Subcutaneous adipose tissue (tissue), 4 donors: Measurements from ENCODE around the gene MYH4. TPM values are rescaled to one million over a fixed set of nuclear protein-coding genes. Genes with fewer than 3 reads are reported as not detected.

Experiments
- total RNA-seq, 4 donors: library from RNA; depleted of rRNA; stranded (reverse); fragments of >200 nt; gene quantifications; one replicate each; pipeline ENCODE4 v1.1.0, GENCODE V29; 2016
- TF ChIP-seq, protein P1 (sequence below): fragments of 450-650 bp; IDR thresholded peaks from one replicate; pipeline ENCODE4 v1.5.1; 2016; ENCODE audit warnings: low read depth, mild to moderate bottlenecking, control low read depth, antibody characterized with exemption, moderate library complexity

Gene MYH4
- not detected for total RNA-seq

DNA sequence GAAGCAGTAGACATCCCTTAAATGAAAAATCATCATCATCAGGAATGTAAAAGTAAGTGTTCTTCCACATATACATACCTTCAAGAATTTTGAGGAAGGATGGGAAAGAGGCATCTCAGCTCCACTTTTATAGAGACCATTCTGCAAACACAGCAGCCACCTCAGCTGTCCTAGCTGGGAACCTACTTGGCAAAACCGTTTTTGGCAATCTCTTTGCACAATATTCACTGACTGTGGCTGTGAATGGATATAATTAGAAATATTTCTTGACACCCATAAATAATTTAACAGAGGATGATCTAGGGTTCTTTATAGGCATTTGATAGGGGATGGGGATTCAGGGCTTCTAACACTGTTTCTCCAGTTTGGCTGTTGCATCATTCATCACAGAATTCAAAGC, at the start of gene MYH4:
Gene MYH4, minus strand, starts transcription at position 101 of the 400 bp plus-strand sequence. CDS start 2,814 bp downstream, outside the sequence.
- TF ChIP-seq, protein P1, sequence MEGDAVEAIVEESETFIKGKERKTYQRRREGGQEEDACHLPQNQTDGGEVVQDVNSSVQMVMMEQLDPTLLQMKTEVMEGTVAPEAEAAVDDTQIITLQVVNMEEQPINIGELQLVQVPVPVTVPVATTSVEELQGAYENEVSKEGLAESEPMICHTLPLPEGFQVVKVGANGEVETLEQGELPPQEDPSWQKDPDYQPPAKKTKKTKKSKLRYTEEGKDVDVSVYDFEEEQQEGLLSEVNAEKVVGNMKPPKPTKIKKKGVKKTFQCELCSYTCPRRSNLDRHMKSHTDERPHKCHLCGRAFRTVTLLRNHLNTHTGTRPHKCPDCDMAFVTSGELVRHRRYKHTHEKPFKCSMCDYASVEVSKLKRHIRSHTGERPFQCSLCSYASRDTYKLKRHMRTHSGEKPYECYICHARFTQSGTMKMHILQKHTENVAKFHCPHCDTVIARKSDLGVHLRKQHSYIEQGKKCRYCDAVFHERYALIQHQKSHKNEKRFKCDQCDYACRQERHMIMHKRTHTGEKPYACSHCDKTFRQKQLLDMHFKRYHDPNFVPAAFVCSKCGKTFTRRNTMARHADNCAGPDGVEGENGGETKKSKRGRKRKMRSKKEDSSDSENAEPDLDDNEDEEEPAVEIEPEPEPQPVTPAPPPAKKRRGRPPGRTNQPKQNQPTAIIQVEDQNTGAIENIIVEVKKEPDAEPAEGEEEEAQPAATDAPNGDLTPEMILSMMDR, result no peak

DNA sequence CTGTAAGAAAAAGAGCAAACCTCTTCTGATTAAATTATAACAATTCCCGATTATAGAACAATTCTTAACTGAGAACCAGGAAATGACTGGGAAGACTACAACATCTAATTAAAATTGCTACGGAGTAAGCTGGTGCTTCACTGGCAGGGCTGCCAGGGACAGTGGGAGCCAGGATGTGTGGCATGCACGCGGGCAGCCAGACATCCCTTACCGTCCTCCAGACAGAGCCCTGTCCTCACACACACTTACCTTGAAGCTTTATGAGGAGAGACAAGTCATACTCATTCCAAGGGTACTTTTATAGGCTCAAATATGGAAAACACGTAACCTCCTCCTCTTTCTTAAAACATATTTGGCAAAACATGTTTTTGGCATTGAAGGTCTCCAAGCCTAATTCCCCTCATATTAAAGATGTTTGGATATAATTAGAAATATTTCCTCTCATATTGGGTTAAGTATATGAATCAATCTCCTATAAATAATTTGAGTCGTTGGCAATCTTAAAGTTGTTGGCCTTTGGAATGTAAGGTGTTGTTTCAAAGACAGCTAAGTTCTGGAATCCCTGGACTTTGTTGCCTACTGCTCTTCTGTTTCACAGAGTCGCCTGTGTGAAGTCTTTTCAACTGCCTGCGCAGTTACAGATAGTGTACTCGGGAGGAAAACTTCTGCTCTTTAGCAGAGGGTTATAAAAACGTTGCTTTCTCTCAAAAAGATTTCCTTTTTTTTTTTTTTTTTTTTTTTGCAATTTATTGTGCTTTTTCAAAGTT, 49.1 kb upstream of the MYH4 start, which contains the start of gene MYH1:
Gene MYH1, minus strand, starts transcription at position 272 of the 767 bp plus-strand sequence. CDS start 1,900 bp downstream, outside the sequence.
- TF ChIP-seq, protein P1, result no peak

DNA sequence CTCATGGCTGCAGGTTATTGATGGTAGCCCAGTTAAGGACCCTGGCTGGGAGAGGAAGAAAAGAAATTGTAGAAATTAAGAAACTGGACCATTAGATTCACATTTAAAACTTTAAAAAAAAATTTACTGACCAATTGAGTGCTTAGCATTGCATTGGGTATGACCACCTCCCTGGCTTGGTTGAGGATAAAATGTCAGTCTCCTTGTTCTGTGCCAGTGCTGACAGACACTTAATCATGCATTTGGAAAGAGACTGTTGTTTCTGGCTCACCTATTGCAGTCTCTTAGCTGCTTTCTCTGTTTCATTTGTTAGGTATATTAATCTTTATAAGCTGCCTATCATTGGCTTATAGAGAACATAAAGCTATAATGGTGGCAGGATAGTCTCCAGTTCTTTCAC, 47.3 kb upstream of the MYH4 start:
- TF ChIP-seq, protein P1, result no peak

DNA sequence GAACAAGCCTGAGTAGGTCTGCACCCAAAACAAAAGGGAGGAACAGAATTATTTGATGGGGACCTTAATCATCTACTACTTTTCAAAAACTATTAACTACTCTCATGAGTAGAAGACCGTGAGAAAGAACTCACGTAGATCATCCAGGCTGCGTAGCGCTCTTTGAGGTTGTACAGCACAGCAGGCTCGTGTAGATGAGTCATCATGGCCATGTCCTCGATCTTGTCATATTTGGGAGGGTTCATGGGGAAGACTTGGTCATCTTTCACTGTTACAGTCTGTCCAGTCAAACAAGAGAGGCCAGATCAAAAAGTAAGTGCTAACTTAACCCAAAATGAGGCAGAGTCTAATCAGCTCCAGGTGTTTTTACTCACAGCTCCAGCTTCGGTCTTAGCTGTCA, 46.7 kb upstream of the MYH4 start:
- TF ChIP-seq, protein P1, result no peak

DNA sequence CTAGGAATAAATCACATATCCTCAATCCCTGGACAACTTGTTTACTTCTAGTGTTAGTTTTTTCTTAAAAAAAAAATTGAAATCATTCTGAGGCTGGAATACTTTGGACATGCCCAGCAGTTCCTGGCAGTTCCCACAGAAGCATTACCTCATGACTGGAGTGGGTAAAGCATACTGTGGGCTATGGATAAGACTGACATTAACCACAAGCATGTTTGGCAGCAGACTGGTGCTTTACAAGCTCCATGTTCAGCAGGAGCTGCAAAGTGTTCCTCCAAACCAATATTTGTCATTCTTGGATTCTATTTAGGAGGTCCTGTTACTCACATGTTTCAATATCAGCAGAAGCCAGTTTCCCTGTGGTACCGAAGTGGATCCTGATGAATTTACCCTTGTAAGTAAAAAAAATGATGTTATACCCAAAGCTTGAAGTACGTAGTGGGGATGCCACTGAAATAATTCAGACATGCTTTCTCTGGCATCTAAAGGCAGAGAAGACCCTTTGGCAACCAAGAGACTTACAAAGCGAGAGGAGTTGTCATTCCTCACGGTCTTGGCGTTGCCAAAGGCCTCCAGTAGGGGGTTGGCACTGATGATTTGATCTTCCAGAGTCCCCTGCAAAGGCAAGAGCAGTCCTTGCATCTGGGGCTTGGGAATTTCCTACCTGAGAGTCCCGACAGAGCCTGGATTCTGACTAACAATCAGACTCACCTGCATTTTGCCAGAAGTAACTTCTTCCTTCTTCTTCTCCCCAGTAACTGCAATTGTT, 44.1 kb upstream of the MYH4 start:
- TF ChIP-seq, protein P1, result no peak

DNA sequence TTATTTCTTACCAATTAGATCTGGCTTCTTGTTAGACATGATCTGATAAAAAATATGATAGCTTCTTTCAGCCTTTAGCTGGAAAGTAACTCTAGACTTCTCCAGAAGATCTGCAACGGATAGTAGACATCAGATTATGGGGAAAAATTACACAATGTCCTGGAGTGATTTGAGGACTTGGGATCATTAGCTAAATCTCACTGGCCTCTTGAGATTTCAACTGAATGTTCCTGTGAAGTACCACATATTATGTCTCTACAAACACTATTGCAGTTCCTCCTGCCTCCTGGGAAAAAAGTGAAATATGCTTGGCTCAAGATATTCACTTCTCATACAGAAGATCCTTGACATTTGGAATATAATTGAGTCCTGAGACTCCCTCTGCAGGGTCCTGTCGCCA, 43.5 kb upstream of the MYH4 start:
- TF ChIP-seq, protein P1, result no peak

DNA sequence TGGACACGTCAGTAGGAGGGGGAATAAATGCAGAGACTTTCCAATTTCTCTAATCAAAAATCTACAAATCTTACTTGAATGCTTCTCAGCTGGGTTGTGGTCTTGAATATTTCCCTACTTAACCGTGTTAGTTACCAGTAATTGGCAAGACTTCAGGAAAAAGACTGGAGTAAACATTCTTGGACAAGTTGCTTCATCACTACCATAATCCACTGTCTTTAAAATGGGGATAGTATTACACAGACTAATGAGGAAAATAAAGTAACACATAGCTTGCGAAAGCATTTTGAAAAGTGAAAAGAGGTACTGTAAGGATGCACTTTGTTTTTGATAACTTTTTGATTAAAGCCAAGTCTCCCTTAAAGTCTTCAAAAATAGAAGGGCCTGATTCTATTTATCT, 30.6 kb upstream of the MYH4 start:
- TF ChIP-seq, protein P1, result no peak
